MM.1S (cell line): Measurements from ENCODE around the gene OR1I1.

Experiments used
- DNase-seq: peaks from one replicate; pipeline ENCODE4 v3.0.0-alpha.2; 2015
- H2AFZ ChIP-seq: fragments of 300-600 bp; sonication (generic); 2 replicates; pipeline ENCODE4 v1.6.0; 2016; ENCODE audit warnings: antibody characterized with exemption, low read length
- H3F3A ChIP-seq: fragments of 300-600 bp; sonication (generic); 2 replicates; pipeline ENCODE4 v1.6.1; 2016; ENCODE audit warnings: mild to moderate bottlenecking, antibody characterized with exemption, low read length, moderate library complexity, mixed read lengths; ENCODE audit not compliant: insufficient read depth
- H3K27ac ChIP-seq: fragments of 300-600 bp; sonication (generic); 2 replicates; pipeline ENCODE4 v1.5.1; 2016; ENCODE audit warnings: mild to moderate bottlenecking, low read length
- H3K27me3 ChIP-seq: fragments of 300-600 bp; sonication (generic); replicated peaks from 2 replicates; pipeline ENCODE4 v1.6.0; 2016; ENCODE audit warnings: low read length; ENCODE audit not compliant: insufficient read depth
- H3K36me3 ChIP-seq: fragments of 300-600 bp; sonication (generic); replicated peaks from 2 replicates; pipeline ENCODE4 v1.6.1; 2016; ENCODE audit warnings: mild to moderate bottlenecking, low read length, mixed read lengths; ENCODE audit not compliant: insufficient read depth
- H3K4me1 ChIP-seq: fragments of 300-600 bp; sonication (generic); 2 replicates; pipeline ENCODE4 v1.6.1; 2016; ENCODE audit warnings: low read length, mixed read lengths
- H3K4me2 ChIP-seq: fragments of 300-600 bp; sonication (generic); 2 replicates; pipeline ENCODE4 v1.6.0; 2016; ENCODE audit warnings: low read depth, low read length
- H3K4me3 ChIP-seq: fragments of 300-600 bp; sonication (generic); 2 replicates; pipeline ENCODE4 v1.5.1; 2016; ENCODE audit warnings: low read length, mixed read lengths
- H3K79me2 ChIP-seq: fragments of 300-600 bp; sonication (generic); 2 replicates; pipeline ENCODE4 v1.6.1; 2016; ENCODE audit warnings: mixed run types, low read length, mixed read lengths
- H3K9ac ChIP-seq: fragments of 300-600 bp; sonication (generic); 2 replicates; pipeline ENCODE4 v1.6.1; 2016; ENCODE audit warnings: low read length, mixed read lengths
- H3K9me2 ChIP-seq: fragments of 300-600 bp; sonication (generic); replicated peaks from 2 replicates; pipeline ENCODE4 v1.6.1; 2016; ENCODE audit warnings: mild to moderate bottlenecking, low read length, mixed read lengths; ENCODE audit not compliant: insufficient read depth
- H3K9me3 ChIP-seq: fragments of 300-600 bp; sonication (generic); replicated peaks from 2 replicates; pipeline ENCODE4 v1.6.1; 2016; ENCODE audit warnings: mild to moderate bottlenecking, low read length, mixed read lengths; ENCODE audit not compliant: insufficient read depth
- H4K20me1 ChIP-seq: fragments of 300-600 bp; sonication (generic); 2 replicates; pipeline ENCODE4 v1.6.1; 2016; ENCODE audit warnings: mild to moderate bottlenecking, low read length, moderate library complexity, mixed read lengths; ENCODE audit not compliant: insufficient read depth
- CTCF ChIP-seq: fragments of 300-600 bp; sonication (generic); IDR thresholded peaks from 2 replicates; pipeline ENCODE4 v1.5.1; 2016; ENCODE audit warnings: antibody characterized with exemption, low read length, mixed read lengths
- EZH2 ChIP-seq: fragments of 300-600 bp; sonication (generic); optimal IDR thresholded peaks from 2 replicates; pipeline ENCODE3; 2017; ENCODE audit warnings: low read depth, mild to moderate bottlenecking, antibody characterized with exemption, low read length, mixed read lengths
- EZH2phosphoT487 ChIP-seq: fragments of 300-600 bp; sonication (generic); IDR thresholded peaks from 2 replicates; pipeline ENCODE4 v1.6.1; 2018; ENCODE audit warnings: antibody characterized with exemption, low read length

Gene OR1I1

GRCh38 chr19:15101479-15102082 lies 19.6 kb downstream of the OR1I1 start:
- Histone ChIP-seq H3K4me2 (no peak overlapping the region), H4K20me1 (no peaks in the 10 kb centered on the region), H2AFZ (no peak overlapping the region), H3K4me1 (no peaks in the 10 kb centered on the region), H3K4me3 (no peak overlapping the region), H3K9me2 (no peaks in the 10 kb centered on the region), H3F3A (no peaks in the 10 kb centered on the region), H3K9me3 (no peaks in the 10 kb centered on the region), H3K79me2 (no peaks in the 10 kb centered on the region), H3K27ac (no peak overlapping the region), H3K27me3 (peaks cover 64% of the 10 kb centered on the region), H3K36me3 (no peaks in the 10 kb centered on the region), H3K9ac (no peak overlapping the region)
- TF ChIP-seq EZH2phosphoT487, result no peak
- peak; percentile 70 for TF ChIP-seq CTCF
- peak; percentile 36 for DNase-seq

GRCh38 chr19:15104003-15104402 lies 22.0 kb downstream of the OR1I1 start:
- no peaks in the 10 kb centered on the region for H3F3A ChIP-seq
- no peaks in the 10 kb centered on the region for H3K36me3 ChIP-seq
- no peak overlapping the region for H3K9ac ChIP-seq
- no peaks in the 10 kb centered on the region for H3K9me2 ChIP-seq
- no peaks in the 10 kb centered on the region for H4K20me1 ChIP-seq
- no peaks in the 10 kb centered on the region for H3K4me1 ChIP-seq
- no peak for TF ChIP-seq CTCF
- H3K4me3 ChIP-seq, result no peak overlapping the region
- no peak overlapping the region for H2AFZ ChIP-seq
- no peaks in the 10 kb centered on the region for H3K9me3 ChIP-seq
- H3K79me2 ChIP-seq, result no peaks in the 10 kb centered on the region
- no peak overlapping the region for H3K27ac ChIP-seq
- H3K4me2 ChIP-seq, result no peak overlapping the region
- H3K27me3 ChIP-seq, result peaks cover 64% of the 10 kb centered on the region
- no peak for DNase-seq

GRCh38 chr19:15104411-15104810 lies 22.4 kb downstream of the OR1I1 start:
- H3K4me2 ChIP-seq, result no peak overlapping the region
- peaks cover 65% of the 10 kb centered on the region for H3K27me3 ChIP-seq
- H2AFZ ChIP-seq, result no peak overlapping the region
- no peaks in the 10 kb centered on the region for H3K4me1 ChIP-seq
- H4K20me1 ChIP-seq, result no peaks in the 10 kb centered on the region
- TF ChIP-seq EZH2phosphoT487, result no peak
- no peak overlapping the region for H3K9ac ChIP-seq
- no peak overlapping the region for H3K27ac ChIP-seq
- H3K4me3 ChIP-seq, result no peak overlapping the region
- H3K9me3 ChIP-seq, result no peaks in the 10 kb centered on the region
- no peak for DNase-seq
- no peaks in the 10 kb centered on the region for H3K79me2 ChIP-seq
- no peaks in the 10 kb centered on the region for H3K9me2 ChIP-seq
- no peaks in the 10 kb centered on the region for H3F3A ChIP-seq
- H3K36me3 ChIP-seq, result no peaks in the 10 kb centered on the region

GRCh38 chr19:15105044-15105443 lies 23.0 kb downstream of the OR1I1 start:
- no peak for DNase-seq
- H3K4me2 ChIP-seq, result no peak overlapping the region

More at GRCh38 chr19:15105044-15105443, 23.0 kb downstream of the OR1I1 start:
- Histone ChIP-seq H3K4me1 (no peaks in the 10 kb centered on the region), H3F3A (no peaks in the 10 kb centered on the region), H3K9ac (no peak overlapping the region), H4K20me1 (no peaks in the 10 kb centered on the region), H3K9me2 (no peaks in the 10 kb centered on the region), H3K27ac (no peak overlapping the region), H3K9me3 (no peaks in the 10 kb centered on the region), H2AFZ (no peak overlapping the region), H3K36me3 (no peaks in the 10 kb centered on the region), H3K4me3 (no peak overlapping the region), H3K79me2 (no peaks in the 10 kb centered on the region), H3K27me3 (peaks cover 65% of the 10 kb centered on the region)
- TF ChIP-seq EZH2, result no peak
- TF ChIP-seq EZH2phosphoT487, result no peak
